Fibroblast of lung (primary cell): ENCODE results near the gene GHR.

ENCODE experiments used
- EZH2 ChIP-seq: IDR thresholded peaks from 2 replicates; pipeline ENCODE4 v1.5.1; 2012; ENCODE audit warnings: low read length, control low read depth, mild to moderate bottlenecking; ENCODE audit errors: missing control alignments
- TF ChIP-seq, protein P1 (sequence below), 2 donors: IDR thresholded peaks in 1 of 2; conservative IDR thresholded peaks in 1 of 2; 1 replicate in 1 of 2; 2 replicates in 1 of 2; pipeline ENCODE4 v1.5.1; 2011 to 2012; ENCODE audit warnings: low read length in 2 of 2, control low read depth in 1 of 2, inconsistent platforms in 1 of 2, low read depth in 1 of 2, mild to moderate bottlenecking in 1 of 2

GRCh38 chr5:42573386-42573785 is 150.1 kb downstream of the GHR start:
- TF ChIP-seq EZH2: no peak
- TF ChIP-seq, protein P1, sequence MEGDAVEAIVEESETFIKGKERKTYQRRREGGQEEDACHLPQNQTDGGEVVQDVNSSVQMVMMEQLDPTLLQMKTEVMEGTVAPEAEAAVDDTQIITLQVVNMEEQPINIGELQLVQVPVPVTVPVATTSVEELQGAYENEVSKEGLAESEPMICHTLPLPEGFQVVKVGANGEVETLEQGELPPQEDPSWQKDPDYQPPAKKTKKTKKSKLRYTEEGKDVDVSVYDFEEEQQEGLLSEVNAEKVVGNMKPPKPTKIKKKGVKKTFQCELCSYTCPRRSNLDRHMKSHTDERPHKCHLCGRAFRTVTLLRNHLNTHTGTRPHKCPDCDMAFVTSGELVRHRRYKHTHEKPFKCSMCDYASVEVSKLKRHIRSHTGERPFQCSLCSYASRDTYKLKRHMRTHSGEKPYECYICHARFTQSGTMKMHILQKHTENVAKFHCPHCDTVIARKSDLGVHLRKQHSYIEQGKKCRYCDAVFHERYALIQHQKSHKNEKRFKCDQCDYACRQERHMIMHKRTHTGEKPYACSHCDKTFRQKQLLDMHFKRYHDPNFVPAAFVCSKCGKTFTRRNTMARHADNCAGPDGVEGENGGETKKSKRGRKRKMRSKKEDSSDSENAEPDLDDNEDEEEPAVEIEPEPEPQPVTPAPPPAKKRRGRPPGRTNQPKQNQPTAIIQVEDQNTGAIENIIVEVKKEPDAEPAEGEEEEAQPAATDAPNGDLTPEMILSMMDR (conservative IDR thresholded peaks at IDR 0.05 in 1 of 2, IDR thresholded peaks at IDR 0.05 in 1 of 2; ENCODE audit: low read depth in 1 of 2, low read length in 2 of 2): no peak
